ENCODE measurements around the gene HOXB5.

Gene HOXB5

GRCh38 chr17:48567646-48568354 is 25.8 kb downstream of the HOXB5 start:
- no peak for TF ChIP-seq EZH2 (IDR thresholded peaks at IDR 0.05; ENCODE audit: borderline replicate concordance, low read length)
- Histone ChIP-seq H3K4me1 (ENCODE audit: insufficient read depth, low read length, severe bottlenecking) (no peaks in the 10 kb centered on the region), H3K9me3 (ENCODE audit: low read length) (no peaks in the 10 kb centered on the region), H3K27ac (ENCODE audit: low read depth, low read length, poor library complexity, severe bottlenecking) (no peak overlapping the region), H3K4me2 (ENCODE audit: low read length) (no peak overlapping the region), H3K79me2 (ENCODE audit: insufficient read depth, low read length) (no peaks in the 10 kb centered on the region), H3K36me3 (ENCODE audit: insufficient read depth, low read length) (no peaks in the 10 kb centered on the region), H3K9ac (ENCODE audit: low read length) (no peak overlapping the region), H3K9me2 (ENCODE audit: low read depth, low read length) (no peaks in the 10 kb centered on the region), H4K20me1 (ENCODE audit: insufficient read depth, low read length) (no peaks in the 10 kb centered on the region), H3K27me3 (ENCODE audit: insufficient read depth, low read length) (no peaks in the 10 kb centered on the region), H3K4me3 (ENCODE audit: low read depth, low read length, poor library complexity, severe bottlenecking) (no peak overlapping the region), H3F3A (ENCODE audit: insufficient read depth, low read length) (no peaks in the 10 kb centered on the region), H2AFZ (ENCODE audit: low read length) (no peak overlapping the region)

- Histone ChIP-seq H3K27me3 (ENCODE audit: insufficient read depth, low read length) (no peaks in the 10 kb centered on the region), H3K4me2 (ENCODE audit: low read length) (no peak overlapping the region), H3F3A (ENCODE audit: insufficient read depth, low read length) (no peaks in the 10 kb centered on the region), H3K9me2 (ENCODE audit: low read depth, low read length) (no peaks in the 10 kb centered on the region), H3K9ac (ENCODE audit: low read length) (no peak overlapping the region), H3K36me3 (ENCODE audit: insufficient read depth, low read length) (no peaks in the 10 kb centered on the region), H2AFZ (ENCODE audit: low read length) (no peak overlapping the region), H4K20me1 (ENCODE audit: insufficient read depth, low read length) (no peaks in the 10 kb centered on the region), H3K4me1 (ENCODE audit: insufficient read depth, low read length, severe bottlenecking) (no peaks in the 10 kb centered on the region), H3K79me2 (ENCODE audit: insufficient read depth, low read length) (no peaks in the 10 kb centered on the region), H3K27ac (ENCODE audit: low read depth, low read length, poor library complexity, severe bottlenecking) (no peak overlapping the region), H3K9me3 (ENCODE audit: low read length) (no peaks in the 10 kb centered on the region), H3K4me3 (ENCODE audit: low read depth, low read length, poor library complexity, severe bottlenecking) (no peak overlapping the region)
- TF ChIP-seq EZH2 (IDR thresholded peaks at IDR 0.05; ENCODE audit: borderline replicate concordance, low read length) = no peak
- TF ChIP-seq CTCF (IDR thresholded peaks at IDR 0.05; ENCODE audit: low read length) = no peak
Measured at GRCh38 chr17:48567209-48567608, 26.4 kb downstream of the HOXB5 start.

- H3F3A ChIP-seq (ENCODE audit: insufficient read depth, low read length) = no peaks in the 10 kb centered on the region
- H4K20me1 ChIP-seq (ENCODE audit: insufficient read depth, low read length) = no peaks in the 10 kb centered on the region
Measured at GRCh38 chr17:48566717-48567116, 26.9 kb downstream of the HOXB5 start.

More at GRCh38 chr17:48566717-48567116, 26.9 kb downstream of the HOXB5 start:
- Histone ChIP-seq H3K9me3 (ENCODE audit: low read length) (no peaks in the 10 kb centered on the region), H3K9me2 (ENCODE audit: low read depth, low read length) (no peaks in the 10 kb centered on the region), H3K4me1 (ENCODE audit: insufficient read depth, low read length, severe bottlenecking) (no peaks in the 10 kb centered on the region), H3K27me3 (ENCODE audit: insufficient read depth, low read length) (no peaks in the 10 kb centered on the region), H3K4me2 (ENCODE audit: low read length) (no peak overlapping the region), H3K4me3 (ENCODE audit: low read depth, low read length, poor library complexity, severe bottlenecking) (no peak overlapping the region), H3K27ac (ENCODE audit: low read depth, low read length, poor library complexity, severe bottlenecking) (no peak overlapping the region), H3K9ac (ENCODE audit: low read length) (no peak overlapping the region), H2AFZ (ENCODE audit: low read length) (no peak overlapping the region), H3K79me2 (ENCODE audit: insufficient read depth, low read length) (no peaks in the 10 kb centered on the region), H3K36me3 (ENCODE audit: insufficient read depth, low read length) (no peaks in the 10 kb centered on the region)
- TF ChIP-seq CTCF (IDR thresholded peaks at IDR 0.05; ENCODE audit: low read length) (no peak), EZH2 (IDR thresholded peaks at IDR 0.05; ENCODE audit: borderline replicate concordance, low read length) (no peak)
